ENCODE results near the gene SELENOF. TPM values are rescaled to one million over a fixed set of nuclear protein-coding genes. Genes with fewer than 3 reads are reported as not detected.
A peak's percentile ranks its signal among the peaks of the same experiment; 100 is the strongest.

The SELENOF gene
- 121 and 241 TPM in 2 replicates for total RNA-seq (ENCODE audit: low replicate concordance)

- H3K9me3 ChIP-seq (ENCODE audit: low read depth): no peaks in the 10 kb centered on the region
- no peak within 1 kb of the TSS for H3K4me3 Mint-ChIP-seq
- peak within 1 kb of the TSS; percentile 97 for H3K4me3 ChIP-seq
- H3F3A ChIP-seq (ENCODE audit: low read depth): peaks cover 18% of the 10 kb centered on the region
- H3K27me3 Mint-ChIP-seq (ENCODE audit: insufficient read depth, low read depth): no peaks in the 10 kb centered on the region
- H3K9ac ChIP-seq: peak within 1 kb of the TSS; percentile 93
- H3K27me3 ChIP-seq: no peaks in the 10 kb centered on the region
- no peaks in the 10 kb centered on the region for H3K9me3 Mint-ChIP-seq
- H3K27ac Mint-ChIP-seq: no peak within 1 kb of the TSS
- DNase-seq (ENCODE audit: low spot score): peak; percentile 100
- H3K36me3 Mint-ChIP-seq: peaks cover 24% of the 10 kb centered on the region
- H2AFZ ChIP-seq (replicated peaks): peak within 1 kb of the TSS; percentile 98
- TF ChIP-seq EZH2 (IDR thresholded peaks at IDR 0.05): no peak
- no peak for TF ChIP-seq EZH2phosphoT487 (IDR thresholded peaks at IDR 0.05)
- no peak for TF ChIP-seq CTCF (IDR thresholded peaks at IDR 0.05)
- H3K4me1 Mint-ChIP-seq: peaks cover 22% of the 10 kb centered on the region
- peaks cover 22% of the 10 kb centered on the region for H3K4me1 ChIP-seq
- peak within 1 kb of the TSS; percentile 95 for H3K4me2 ChIP-seq
- peaks cover 3% of the 10 kb centered on the region for H3K36me3 ChIP-seq
- H4K20me1 ChIP-seq (ENCODE audit: low read depth): peaks cover 45% of the 10 kb centered on the region
- H3K79me2 ChIP-seq (ENCODE audit: low read depth): peaks cover 92% of the 10 kb centered on the region
- peak within 1 kb of the TSS; percentile 96 for H3K27ac ChIP-seq
Measured at GRCh38 chr1:86913896-86914600, at the start of gene SELENOF. TSS of gene SELENOF (minus strand) at chr1:86914126. CDS start at chr1:86914111, 15 bp downstream.

GRCh38 chr1:86960548-86960947 lies 46.6 kb upstream of the SELENOF start:
- H3K27me3 Mint-ChIP-seq (ENCODE audit: insufficient read depth, low read depth): no peaks in the 10 kb centered on the region
- H3K36me3 ChIP-seq: peaks cover 6% of the 10 kb centered on the region
- no peak overlapping the region for H3K4me3 Mint-ChIP-seq
- no peaks in the 10 kb centered on the region for H3F3A ChIP-seq (ENCODE audit: low read depth)
- H3K36me3 Mint-ChIP-seq: peaks cover 49% of the 10 kb centered on the region
- H3K79me2 ChIP-seq (ENCODE audit: low read depth): peaks cover 78% of the 10 kb centered on the region
- no peak overlapping the region for H3K27ac Mint-ChIP-seq
- H2AFZ ChIP-seq (replicated peaks): no peak overlapping the region
- no peak overlapping the region for H3K9ac ChIP-seq
- no peak overlapping the region for H3K4me2 ChIP-seq
- H3K4me3 ChIP-seq: no peak overlapping the region
- H3K4me1 Mint-ChIP-seq: no peaks in the 10 kb centered on the region
- no peaks in the 10 kb centered on the region for H3K9me3 ChIP-seq (ENCODE audit: low read depth)
- no peaks in the 10 kb centered on the region for H4K20me1 ChIP-seq (ENCODE audit: low read depth)
- no peaks in the 10 kb centered on the region for H3K27me3 ChIP-seq
- no peak for DNase-seq (ENCODE audit: low spot score)
- H3K9me3 Mint-ChIP-seq: peaks cover 55% of the 10 kb centered on the region
- peaks cover 6% of the 10 kb centered on the region for H3K4me1 ChIP-seq
- no peak overlapping the region for H3K27ac ChIP-seq
- TF ChIP-seq EZH2phosphoT487 (IDR thresholded peaks at IDR 0.05) (no peak), EZH2 (IDR thresholded peaks at IDR 0.05) (no peak), CTCF (IDR thresholded peaks at IDR 0.05) (no peak)

- H3K9ac ChIP-seq: no peak overlapping the region
- H3K4me2 ChIP-seq: no peak overlapping the region
- no peaks in the 10 kb centered on the region for H3K27me3 ChIP-seq
- Mint-ChIP-seq H3K27me3 (ENCODE audit: insufficient read depth, low read depth) (no peaks in the 10 kb centered on the region), H3K4me3 (no peak overlapping the region), H3K9me3 (peaks cover 39% of the 10 kb centered on the region), H3K4me1 (no peaks in the 10 kb centered on the region), H3K27ac (no peak overlapping the region), H3K36me3 (peaks cover 32% of the 10 kb centered on the region)
- H3K79me2 ChIP-seq (ENCODE audit: low read depth): peaks cover 96% of the 10 kb centered on the region
- H3F3A ChIP-seq (ENCODE audit: low read depth): no peaks in the 10 kb centered on the region
- H3K4me1 ChIP-seq: peaks cover 8% of the 10 kb centered on the region
- H3K36me3 ChIP-seq: peaks cover 6% of the 10 kb centered on the region
- no peaks in the 10 kb centered on the region for H3K9me3 ChIP-seq (ENCODE audit: low read depth)
- no peak for DNase-seq (ENCODE audit: low spot score)
- no peak overlapping the region for H3K27ac ChIP-seq
- no peak overlapping the region for H2AFZ ChIP-seq (replicated peaks)
- H4K20me1 ChIP-seq (ENCODE audit: low read depth): no peaks in the 10 kb centered on the region
- TF ChIP-seq EZH2phosphoT487 (IDR thresholded peaks at IDR 0.05): no peak
- no peak for TF ChIP-seq EZH2 (IDR thresholded peaks at IDR 0.05)
- no peak for TF ChIP-seq CTCF (IDR thresholded peaks at IDR 0.05)
- H3K4me3 ChIP-seq: no peak overlapping the region
Measured at GRCh38 chr1:86957221-86957620, 43.3 kb upstream of the SELENOF start.

Measured in neural progenitor cell (in vitro differentiated cells).